ENCODE results near the gene ATP13A4. TPM values are rescaled to one million over a fixed set of nuclear protein-coding genes. Genes with fewer than 3 reads are reported as not detected.
"Not testable (repeated sequence)": the region's sequence is repeated elsewhere in the genome, so short reads cannot be mapped to it uniquely, and the experiment has no call there.

Gene ATP13A4
- total RNA-seq, 2 experiments from 2014 or later, result 0.98 to 1.6 TPM

DNA sequence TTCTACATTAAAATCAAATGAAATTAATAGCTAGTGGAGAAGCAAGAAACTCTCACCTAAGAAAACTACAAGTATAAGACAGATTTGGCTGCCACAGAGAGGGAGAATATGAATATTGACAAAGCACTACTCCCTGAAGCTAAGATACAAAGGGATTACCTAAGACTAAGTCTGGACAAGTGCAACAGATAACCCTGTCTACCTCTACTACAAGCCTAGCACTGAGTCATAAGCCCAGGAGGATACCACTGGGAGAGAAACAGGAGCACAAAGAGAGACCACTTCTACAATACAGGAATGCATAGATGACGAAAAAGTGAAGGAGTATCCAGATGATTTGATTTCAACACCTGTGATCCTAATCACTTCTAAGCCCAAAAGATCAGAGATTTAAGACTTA, 10.4 kb downstream of the ATP13A4 start:
- H3K27me3 ChIP-seq (ENCODE audit: control insufficient read depth in 1 of 2, insufficient read depth in 2 of 2, low read length in 2 of 2), result no peaks in the 10 kb centered on the region
- ATAC-seq (ENCODE audit: poor library complexity), result no peak
- TF ChIP-seq CTCF (IDR thresholded peaks at IDR 0.05), result no peak
- no peaks in the 10 kb centered on the region for H3K4me1 ChIP-seq (ENCODE audit: insufficient read depth, low read length)
- H3K4me1 Mint-ChIP-seq (ENCODE audit: low read depth), result no peaks in the 10 kb centered on the region
- no peak overlapping the region for H3K4me3 Mint-ChIP-seq
- H3K4me3 ChIP-seq (ENCODE audit: low read length), result no peak overlapping the region
- no peaks in the 10 kb centered on the region for H3K36me3 ChIP-seq (ENCODE audit: insufficient read depth, low read length)
- intact Hi-C loops (cut with DNase I, micrococcal nuclease), result no loop called here
- no peak overlapping the region for H3K27ac Mint-ChIP-seq
- H3K36me3 Mint-ChIP-seq (ENCODE audit: low read depth), result no peaks in the 10 kb centered on the region
- no peaks in the 10 kb centered on the region for H3K27me3 Mint-ChIP-seq
- CTCF ChIA-PET, result interaction anchor here (1.1 kb wide), 1 partner anchor 8 kb away, joined by 3 read pairs; no protein-coding TSS in a partner anchor
- POLR2A ChIA-PET, result no interaction called here
- no peaks in the 10 kb centered on the region for H3K9me3 ChIP-seq (ENCODE audit: control insufficient read depth in 1 of 2, insufficient read depth in 1 of 2, low read length in 2 of 2)
- peaks cover 2% of the 10 kb centered on the region for H3K9me3 Mint-ChIP-seq
- no peak overlapping the region for H3K27ac ChIP-seq (ENCODE audit: low read depth in 1 of 2, low read length in 2 of 2)
- DNase-seq, result no peak

DNA sequence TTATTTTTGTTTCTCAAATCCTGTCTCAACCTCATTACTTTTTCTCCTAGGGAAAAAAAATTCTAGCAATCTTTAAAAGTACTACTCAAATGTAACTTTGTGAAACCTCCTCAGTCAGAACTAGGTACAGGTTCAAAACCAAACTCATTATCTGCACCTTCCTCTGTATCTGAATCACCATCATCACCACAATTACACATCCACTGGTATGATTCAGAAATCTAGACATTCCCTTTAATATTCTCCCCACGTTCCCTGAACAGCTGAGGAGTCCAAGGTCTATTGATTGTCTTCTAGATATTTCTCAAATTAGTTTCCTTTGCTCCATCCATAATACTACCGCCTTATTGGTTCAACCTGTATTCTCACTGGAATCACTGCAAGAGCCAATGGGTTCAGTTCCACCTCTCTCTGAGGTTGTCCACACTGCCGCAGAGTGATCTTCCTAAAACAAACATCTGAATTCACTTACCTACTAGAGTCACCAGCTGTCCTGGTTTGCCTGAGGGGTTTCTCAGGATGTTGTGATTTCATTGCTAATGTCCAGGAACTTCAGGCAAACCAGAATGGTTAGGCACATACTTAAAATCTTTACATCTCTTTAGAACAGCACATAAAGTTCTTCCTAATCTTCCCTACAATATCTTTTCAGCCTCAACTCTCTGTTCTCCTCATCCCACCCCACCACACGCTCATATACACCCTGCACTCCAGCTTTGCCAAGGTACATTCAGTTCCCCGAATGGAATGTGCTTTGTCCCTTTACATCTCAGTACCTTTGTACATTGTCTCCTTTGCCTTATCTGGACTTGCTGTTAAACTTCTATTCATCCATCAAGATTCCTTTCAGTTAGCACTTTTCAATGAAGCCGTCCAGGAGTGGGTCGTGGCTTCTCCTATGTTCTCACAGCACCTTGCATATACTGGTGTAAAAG, 24.2 kb downstream of the ATP13A4 start:
- Mint-ChIP-seq H3K27me3 (peaks cover 11% of the 10 kb centered on the region), H3K9me3 (no peaks in the 10 kb centered on the region)
- no peak for ATAC-seq (ENCODE audit: poor library complexity)

DNA sequence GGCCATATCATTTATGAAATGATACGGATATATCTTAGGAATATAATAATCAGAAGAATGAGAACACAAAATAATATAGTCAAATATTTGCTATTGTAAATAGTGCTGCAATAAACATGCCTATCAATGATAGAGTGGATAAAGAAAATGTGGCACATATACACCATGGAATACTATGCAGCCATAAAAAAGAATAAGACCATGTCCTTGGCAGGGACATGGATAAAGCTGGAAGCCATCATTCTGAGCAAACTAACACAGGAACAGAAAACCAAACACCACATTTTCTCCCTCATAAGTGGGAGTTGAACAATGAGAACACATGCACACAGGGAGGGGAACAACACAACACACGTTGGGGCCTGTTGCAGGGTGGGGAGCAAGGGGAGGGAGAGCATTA, 28.6 kb downstream of the ATP13A4 start:
- DNase-seq; H3K27ac Mint-ChIP-seq; H3K4me1 Mint-ChIP-seq (ENCODE audit: low read depth); H3K27me3 ChIP-seq (ENCODE audit: control insufficient read depth in 1 of 2, insufficient read depth in 2 of 2, low read length in 2 of 2); H3K27me3 Mint-ChIP-seq; H3K4me3 Mint-ChIP-seq; intact Hi-C loops (cut with DNase I, micrococcal nuclease); H3K4me1 ChIP-seq (ENCODE audit: insufficient read depth, low read length); H3K36me3 ChIP-seq (ENCODE audit: insufficient read depth, low read length); H3K9me3 Mint-ChIP-seq; H3K36me3 Mint-ChIP-seq (ENCODE audit: low read depth); H3K27ac ChIP-seq (ENCODE audit: low read depth in 1 of 2, low read length in 2 of 2); H3K4me3 ChIP-seq (ENCODE audit: low read length); CTCF ChIA-PET; POLR2A ChIA-PET; H3K9me3 ChIP-seq (ENCODE audit: control insufficient read depth in 1 of 2, insufficient read depth in 1 of 2, low read length in 2 of 2); ATAC-seq (ENCODE audit: poor library complexity): not testable (repeated sequence)

More for the DNA sequence above, 24.2 kb downstream of the ATP13A4 start:
- Mint-ChIP-seq H3K36me3 (ENCODE audit: low read depth) (no peaks in the 10 kb centered on the region), H3K27ac (no peak overlapping the region), H3K4me3 (no peak overlapping the region), H3K4me1 (ENCODE audit: low read depth) (no peaks in the 10 kb centered on the region)
- Histone ChIP-seq H3K27ac (ENCODE audit: low read depth in 1 of 2, low read length in 2 of 2) (no peak overlapping the region), H3K4me3 (ENCODE audit: low read length) (no peak overlapping the region), H3K4me1 (ENCODE audit: insufficient read depth, low read length) (no peaks in the 10 kb centered on the region), H3K36me3 (ENCODE audit: insufficient read depth, low read length) (no peaks in the 10 kb centered on the region), H3K9me3 (ENCODE audit: control insufficient read depth in 1 of 2, insufficient read depth in 1 of 2, low read length in 2 of 2) (peaks cover 0 to 5% of the 10 kb centered on the region in 2 experiments), H3K27me3 (ENCODE audit: control insufficient read depth in 1 of 2, insufficient read depth in 2 of 2, low read length in 2 of 2) (peaks cover 2 to 4% of the 10 kb centered on the region in 2 experiments)
- no peak for DNase-seq
- POLR2A ChIA-PET, result no interaction called here
- CTCF ChIA-PET, result no interaction called here
- TF ChIP-seq CTCF (IDR thresholded peaks at IDR 0.05), result no peak
- intact Hi-C loops (cut with DNase I, micrococcal nuclease), result no loop called here
